Loucy (cell line): Measurements from ENCODE around the gene ZNF784.

Experiments used
- CTCF ChIP-seq: fragments of 200-600 bp; sonication (generic); conservative IDR thresholded peaks from 2 replicates; pipeline ENCODE4 v1.5.1; 2014; ENCODE audit warnings: mild to moderate bottlenecking, antibody characterized with exemption, low read length
- EZH2phosphoT487 ChIP-seq: fragments of 200-600 bp; IDR thresholded peaks from 2 replicates; pipeline ENCODE4 v1.6.1; 2018; ENCODE audit warnings: antibody characterized with exemption, mild to moderate bottlenecking, moderate library complexity, borderline replicate concordance

GRCh38 chr19:55652311-55653128 lies 28.2 kb upstream of the ZNF784 start:
- TF ChIP-seq CTCF (no peak), EZH2phosphoT487 (no peak)
